22Rv1 (cell line): ENCODE data around the gene PHKB.
A peak's percentile ranks its signal among the peaks of the same experiment; 100 is the strongest.
"Not testable (repeated sequence)": the region's sequence is repeated elsewhere in the genome, so short reads cannot be mapped to it uniquely, and the experiment has no call there.

Experiments
- H3K27ac ChIP-seq: fragments of 450-650 bp; 2 replicates; pipeline ENCODE4 v1.5.1; 2017
- CTCF ChIP-seq: fragments of 450-650 bp; IDR thresholded peaks from 2 replicates; pipeline ENCODE4 v1.5.1; 2017; ENCODE audit warnings: mild to moderate bottlenecking
- ZFX ChIP-seq: fragments of 450-650 bp; IDR thresholded peaks from 2 replicates; pipeline ENCODE4 v1.6.1; 2017; ENCODE audit warnings: antibody characterized with exemption, borderline replicate concordance

The PHKB gene

DNA sequence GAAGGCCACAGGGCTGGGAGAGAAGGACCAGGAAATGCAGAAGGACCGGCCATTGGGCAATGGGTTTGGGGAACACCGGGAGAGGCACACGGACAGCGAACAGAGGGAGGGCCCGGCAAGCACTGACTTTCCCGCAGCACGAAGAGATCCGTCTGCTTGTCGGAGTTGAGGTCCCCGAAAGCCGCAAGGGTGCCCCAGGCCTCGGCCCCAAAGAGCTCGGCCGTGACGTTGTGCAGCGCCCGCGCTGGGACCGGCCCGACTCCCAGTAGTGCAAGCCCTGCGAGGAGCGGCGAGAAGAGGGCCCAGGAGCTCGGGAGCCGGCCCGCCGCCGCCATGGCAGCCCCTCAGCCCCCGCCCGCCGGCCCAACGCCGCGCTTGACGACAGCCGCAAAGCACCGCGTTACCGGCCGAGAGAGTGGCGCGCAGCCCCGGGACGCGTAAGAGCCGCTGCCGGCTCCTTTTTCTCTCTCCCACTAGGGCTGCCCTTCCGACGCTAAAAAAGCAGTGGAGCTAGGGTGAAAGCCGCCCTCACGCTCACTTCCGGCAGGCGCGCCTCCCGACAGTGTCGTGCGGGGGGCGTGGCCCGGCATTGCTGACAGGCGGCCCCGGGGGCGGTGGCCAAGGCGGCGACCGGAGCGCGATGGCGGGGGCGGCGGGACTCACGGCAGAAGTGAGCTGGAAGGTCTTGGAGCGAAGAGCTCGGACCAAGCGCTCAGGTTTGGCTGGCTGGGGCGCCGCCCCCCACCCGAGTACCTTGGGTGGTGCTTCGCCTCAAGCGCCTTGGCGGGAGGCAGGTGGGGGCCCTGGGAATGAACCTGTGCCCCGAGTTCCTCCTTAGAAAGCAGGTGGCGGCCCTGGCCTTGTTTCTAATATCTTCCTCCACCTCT lies at the start of gene PHKB, which contains the start of gene ITFG1:
PHKB (plus strand) TSS at position 621 of the 887 bp plus-strand sequence; CDS start at position 641, 20 bp downstream.
ITFG1 (minus strand) TSS at position 353 of the 887 bp plus-strand sequence; CDS start at position 335, 18 bp downstream.
- no peak for TF ChIP-seq CTCF
- TF ChIP-seq ZFX = no peak

DNA sequence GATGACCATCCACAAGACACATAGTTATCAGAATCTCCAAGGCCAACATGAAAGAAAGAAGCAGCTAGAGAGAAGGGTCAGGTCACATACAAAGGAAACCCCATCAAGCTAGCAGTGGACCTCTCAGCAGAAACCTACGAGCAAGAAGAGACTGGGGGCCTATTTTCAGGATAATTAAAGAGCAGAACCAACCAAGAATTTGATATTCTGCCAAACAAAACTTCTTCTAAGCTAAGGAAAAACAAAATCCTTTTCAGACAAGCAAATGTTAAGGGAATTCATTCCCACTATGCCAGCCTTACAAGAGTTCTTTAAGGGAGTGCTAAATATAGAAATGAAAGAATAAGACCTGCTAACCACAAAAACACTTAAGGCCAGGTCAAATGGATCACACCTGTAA lies 48.1 kb upstream of the PHKB start:
- TF ChIP-seq CTCF = no peak
- no peak for TF ChIP-seq ZFX
- H3K27ac ChIP-seq = no peak overlapping the region

More for the DNA sequence above, at the start of gene PHKB, which contains the start of gene ITFG1:
- peak within 1 kb of the TSS; percentile 97 for H3K27ac ChIP-seq

DNA sequence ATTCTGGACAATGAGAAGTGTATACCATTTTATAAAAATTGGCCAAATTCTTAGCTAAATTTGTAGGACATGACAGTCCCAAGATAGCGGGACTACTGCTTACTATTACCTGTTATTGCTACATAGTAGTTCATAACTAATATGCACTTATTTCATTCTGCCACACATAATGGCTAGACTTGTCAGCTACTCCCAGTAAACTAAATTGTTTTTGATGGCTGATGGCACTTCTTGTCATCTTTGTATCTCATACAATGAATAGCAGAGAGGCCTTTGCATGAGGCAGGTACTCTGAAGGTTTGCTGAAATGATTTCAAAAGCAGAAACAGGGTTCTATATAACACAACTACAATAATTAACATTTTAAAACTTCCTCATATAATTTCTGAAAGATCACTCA lies 44.3 kb upstream of the PHKB start:
- TF ChIP-seq ZFX = no peak
- no peak for TF ChIP-seq CTCF
- H3K27ac ChIP-seq = no peak overlapping the region

DNA sequence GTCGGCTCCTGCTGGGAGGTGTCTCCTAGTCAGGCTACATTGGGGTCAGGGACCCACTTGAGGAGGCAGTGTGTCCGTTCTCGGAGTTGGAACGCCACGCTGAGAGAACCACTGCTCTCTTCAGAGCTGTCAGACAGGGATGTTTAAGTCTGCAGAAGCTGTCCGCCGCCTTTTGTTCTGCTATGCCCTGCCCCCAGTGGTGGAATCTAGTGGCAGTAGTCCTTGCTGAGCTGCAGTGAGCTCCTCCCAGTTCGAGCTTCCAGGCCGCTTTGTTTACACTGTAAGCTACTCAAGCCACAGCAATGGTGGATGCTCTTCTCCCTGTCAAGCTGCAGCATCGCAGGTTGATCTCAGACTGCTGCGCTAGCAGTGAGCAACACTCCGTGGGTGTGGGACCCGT lies 36.3 kb upstream of the PHKB start:
- no peak overlapping the region for H3K27ac ChIP-seq
- TF ChIP-seq CTCF (no peak), ZFX (no peak)

DNA sequence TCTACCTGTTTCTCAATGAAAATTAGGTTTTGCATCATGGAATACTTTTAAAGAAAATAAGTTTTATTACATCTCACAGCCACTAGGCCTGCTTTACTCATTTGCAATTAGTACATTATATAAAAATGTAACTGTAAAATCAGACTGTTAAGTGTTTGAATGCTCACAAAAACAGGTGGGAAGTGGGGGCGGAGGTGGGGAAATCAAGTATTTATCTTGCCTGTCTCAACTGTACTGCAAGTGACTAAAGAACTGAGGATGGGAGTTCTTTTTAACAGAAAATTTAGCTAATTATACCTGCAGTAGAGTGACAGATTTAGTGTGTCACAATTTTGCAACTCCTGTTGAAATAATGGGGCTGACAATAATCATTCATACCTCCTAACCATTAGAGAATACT lies 34.3 kb upstream of the PHKB start:
- no peak for TF ChIP-seq ZFX
- TF ChIP-seq CTCF = no peak

GRCh38 chr16:47431960-47432359 lies 29.2 kb upstream of the PHKB start:
- TF ChIP-seq ZFX (no peak), CTCF (no peak)
- H3K27ac ChIP-seq = no peak overlapping the region

More for the DNA sequence above, 34.3 kb upstream of the PHKB start:
- H3K27ac ChIP-seq = no peak overlapping the region

DNA sequence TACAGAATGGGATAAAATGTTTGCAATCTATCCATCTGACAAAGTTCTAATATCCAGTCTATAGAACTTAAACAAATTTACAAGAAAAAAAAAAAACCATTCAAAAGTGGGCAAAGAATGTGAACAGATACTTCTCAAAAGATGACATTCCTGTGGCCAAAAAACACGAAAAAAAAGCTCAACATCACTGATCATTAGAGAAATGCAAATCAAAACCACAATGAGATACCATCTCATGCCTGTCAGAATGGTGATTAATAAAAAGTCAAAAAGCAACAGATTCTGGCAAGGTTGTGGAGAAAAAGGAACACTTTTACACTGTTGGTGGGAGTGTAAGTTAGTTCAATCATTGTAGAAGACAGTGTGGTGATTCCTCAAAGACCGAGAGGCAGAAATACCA lies 26.9 kb upstream of the PHKB start:
- H3K27ac ChIP-seq = not testable (repeated sequence)

DNA sequence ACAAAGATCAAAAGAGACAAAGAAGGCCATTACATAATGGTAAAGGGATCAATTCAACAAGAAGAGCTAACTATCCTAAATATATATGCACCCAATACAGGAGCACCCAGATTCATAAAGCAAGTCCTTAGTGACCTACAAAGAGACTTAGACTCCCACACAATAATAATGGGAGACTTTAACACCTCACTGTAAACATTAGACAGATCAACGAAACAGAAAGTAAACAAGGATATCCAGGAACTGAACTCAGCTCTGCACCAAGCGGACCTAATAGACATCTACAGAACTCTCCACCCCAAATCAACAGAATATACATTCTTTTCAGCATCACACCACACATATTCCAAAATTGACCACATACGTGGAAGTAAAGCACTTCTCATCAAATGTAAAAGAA lies 21.1 kb upstream of the PHKB start:
- H3K27ac ChIP-seq = not testable (repeated sequence)

- not testable (repeated sequence) for H3K27ac ChIP-seq
These were observed 18.2 kb upstream of the PHKB start for GRCh38 chr16:47442884-47443283.
